HPDE6-E6E7 (cell line): Measurements from ENCODE around the gene TENM3.

Experiments used
- DNase-seq: peaks from one replicate; pipeline ENCODE4 v3.0.0; 2011; ENCODE audit warnings: missing footprints; ENCODE audit errors: extremely low spot score

TENM3 gene

DNA sequence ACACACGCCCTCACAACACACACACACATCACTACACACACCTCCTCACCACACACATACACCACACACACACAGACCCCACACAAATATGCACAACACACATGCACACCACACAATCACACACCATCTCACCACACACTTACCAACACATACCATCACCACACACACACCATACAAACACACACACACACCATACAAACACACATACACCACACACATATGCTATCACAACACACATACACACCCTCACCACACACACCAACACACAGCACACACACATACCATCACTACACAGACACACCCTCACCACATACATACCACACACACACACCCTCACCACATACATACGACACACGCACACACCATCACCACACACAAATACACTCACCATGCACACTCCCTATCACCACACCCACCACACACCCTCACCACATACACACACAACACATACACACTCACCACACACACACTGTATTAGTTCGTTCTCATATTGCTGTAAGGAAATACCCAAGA is 567.0 kb downstream of the TENM3 start:
- DNase-seq: no peak

- no peak for DNase-seq
These were observed 569.7 kb downstream of the TENM3 start for GRCh38 chr4:182812916-182813315.

DNA sequence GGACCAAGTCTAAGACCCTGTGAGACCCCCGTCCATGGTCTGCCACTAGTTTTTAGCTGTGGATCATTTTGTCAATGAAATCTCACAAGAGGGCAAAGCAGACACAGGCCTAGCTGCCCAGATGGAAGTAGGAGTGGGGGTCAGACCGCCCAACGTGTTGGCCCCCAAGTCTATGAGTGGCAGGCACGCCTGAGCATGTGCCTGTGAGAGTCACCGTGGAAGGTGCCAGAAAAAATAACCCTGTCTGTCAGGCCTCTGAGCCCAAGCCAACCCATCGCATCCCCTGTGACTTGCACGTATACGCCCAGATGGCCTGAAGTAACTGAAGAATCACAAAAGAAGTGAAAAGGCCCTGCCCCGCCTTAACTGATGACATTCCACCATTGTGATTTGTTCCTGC is 570.9 kb downstream of the TENM3 start:
- peak; percentile 22 for DNase-seq

DNA sequence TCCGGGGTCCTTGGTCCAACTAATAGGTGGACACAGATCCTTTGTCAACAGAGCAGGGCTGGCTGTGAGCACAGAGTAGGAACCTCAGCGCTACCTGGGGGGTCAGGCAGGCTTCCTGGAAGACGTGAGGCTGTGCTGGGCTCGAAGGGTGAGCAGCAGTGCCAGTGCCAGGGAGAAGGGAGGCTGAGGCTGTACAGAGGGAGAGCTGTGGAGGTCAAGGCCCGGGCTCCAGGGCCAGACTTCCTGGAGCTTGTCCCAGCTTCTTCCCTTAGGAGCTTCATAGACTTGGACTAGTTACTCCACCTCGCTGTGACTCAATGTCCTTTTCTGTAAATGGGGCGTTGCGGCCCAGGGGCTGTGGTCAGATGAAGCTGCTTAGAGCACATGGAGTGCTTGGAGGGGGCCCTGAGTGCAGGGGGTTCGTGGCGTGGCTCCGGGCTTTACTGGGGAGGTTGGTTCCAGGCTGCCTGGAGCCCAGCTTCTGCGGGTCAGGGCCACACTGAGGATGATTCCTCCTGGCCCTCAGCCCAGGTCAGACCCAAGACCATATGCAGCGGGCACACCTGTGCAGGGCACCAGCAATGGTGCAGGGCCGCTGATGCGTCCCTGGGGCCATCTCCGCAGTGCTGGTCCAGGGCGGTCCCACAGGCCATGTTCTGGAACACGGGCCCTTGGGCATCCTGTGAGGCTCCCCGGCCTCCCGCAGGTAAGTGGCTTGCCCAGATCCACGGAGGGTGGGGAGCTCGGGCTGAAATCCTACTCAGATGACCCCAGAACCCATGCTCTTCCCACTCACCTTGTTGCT is 575.9 kb downstream of the TENM3 start:
- no peak for DNase-seq

DNA sequence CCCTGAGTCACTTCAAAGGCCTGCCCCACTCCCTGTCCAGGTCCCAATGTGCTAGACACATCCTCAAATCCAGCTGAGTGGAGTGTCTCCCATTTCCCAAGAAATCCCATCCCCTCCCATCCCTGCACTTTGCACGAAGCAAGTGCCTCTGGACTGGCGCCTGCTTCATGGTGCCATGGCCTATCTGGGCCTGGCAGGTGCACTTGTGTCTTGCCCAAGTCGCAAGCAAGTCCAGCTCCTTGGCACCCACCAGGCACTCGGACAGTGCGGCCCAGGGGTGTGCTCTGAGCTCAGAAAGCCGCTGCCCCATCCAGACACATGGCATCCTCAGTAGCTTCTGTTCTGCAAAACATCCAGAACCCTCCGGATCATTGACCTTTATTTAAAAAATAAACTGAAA is 576.5 kb downstream of the TENM3 start:
- no peak for DNase-seq

GRCh38 chr4:182822554-182822953 is 579.4 kb downstream of the TENM3 start:
- DNase-seq: no peak

- no peak for DNase-seq
These were observed 580.4 kb downstream of the TENM3 start for GRCh38 chr4:182823576-182823975.

DNA sequence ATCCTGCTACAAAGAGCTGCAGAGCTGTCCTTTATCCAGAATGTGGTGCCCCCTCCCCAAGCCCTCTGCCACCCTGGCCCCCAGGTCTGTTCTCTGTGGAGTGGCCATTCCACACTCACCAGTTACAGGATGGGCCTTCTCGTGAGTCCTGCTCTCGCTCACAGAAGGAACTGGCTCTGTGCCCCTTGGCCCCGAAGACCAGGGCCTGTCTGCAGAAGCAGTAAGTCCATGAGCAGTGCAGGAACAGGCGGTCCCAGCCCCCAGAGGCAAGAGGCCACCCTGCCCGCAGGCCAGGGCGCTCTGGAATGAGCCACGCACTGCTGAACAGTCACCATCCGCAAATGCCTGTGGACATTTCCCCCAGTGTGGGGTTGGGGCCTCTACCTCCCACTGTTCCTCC is 581.8 kb downstream of the TENM3 start:
- no peak for DNase-seq

GRCh38 chr4:182825786-182826185 is 582.6 kb downstream of the TENM3 start:
- no peak for DNase-seq

- DNase-seq: no peak
These were observed 583.2 kb downstream of the TENM3 start for GRCh38 chr4:182826391-182826790.

DNA sequence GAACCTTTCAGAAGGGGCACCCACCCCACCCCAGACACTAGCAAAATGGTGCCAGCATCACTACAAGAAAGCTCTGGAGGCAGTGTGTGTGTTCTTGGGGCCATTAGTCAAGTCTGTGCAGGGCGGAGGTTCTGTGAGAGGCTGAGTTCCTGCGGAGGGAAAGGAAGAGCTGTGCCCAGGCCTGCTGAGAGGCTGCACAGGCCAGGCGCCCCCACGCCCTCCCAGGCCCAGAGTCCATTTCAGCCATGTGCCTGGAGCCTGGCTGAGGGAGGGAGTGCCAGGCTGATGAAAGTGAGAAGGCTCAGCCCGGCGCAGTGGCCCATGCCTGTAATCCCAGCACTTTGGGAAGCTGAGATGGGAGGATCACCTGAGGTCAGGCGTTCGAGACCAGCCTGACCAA is 584.0 kb downstream of the TENM3 start:
- DNase-seq: no peak

GRCh38 chr4:182827954-182828353 is 584.8 kb downstream of the TENM3 start:
- DNase-seq: no peak

GRCh38 chr4:182828360-182829025 is 585.3 kb downstream of the TENM3 start:
- no peak for DNase-seq

GRCh38 chr4:182829196-182829595 is 586.0 kb downstream of the TENM3 start:
- DNase-seq: no peak

DNA sequence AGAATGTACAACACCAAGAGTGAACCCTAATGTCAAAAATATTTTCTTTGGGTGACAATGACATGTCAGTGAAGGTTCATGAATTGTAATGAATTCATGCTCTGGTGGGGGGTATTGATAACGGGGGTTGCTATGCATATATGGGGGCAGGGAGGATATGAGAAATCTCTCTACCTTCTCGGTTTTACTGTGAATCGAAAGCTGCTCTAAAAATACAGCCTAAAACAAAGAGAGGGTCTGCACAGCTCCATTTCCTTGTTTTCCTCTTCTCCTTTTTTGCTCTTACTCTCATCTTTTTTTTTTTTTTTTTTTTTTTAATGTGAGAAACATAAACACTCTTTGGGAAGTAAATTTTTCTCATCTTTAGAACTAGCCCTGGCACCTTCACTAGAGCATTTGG is 588.2 kb downstream of the TENM3 start:
- no peak for DNase-seq

GRCh38 chr4:182832352-182833120 is 589.3 kb downstream of the TENM3 start:
- no peak for DNase-seq

GRCh38 chr4:182835006-182835740 is 592.0 kb downstream of the TENM3 start:
- DNase-seq: no peak

- DNase-seq: no peak
These were observed 594.6 kb downstream of the TENM3 start for GRCh38 chr4:182837831-182838230.

DNA sequence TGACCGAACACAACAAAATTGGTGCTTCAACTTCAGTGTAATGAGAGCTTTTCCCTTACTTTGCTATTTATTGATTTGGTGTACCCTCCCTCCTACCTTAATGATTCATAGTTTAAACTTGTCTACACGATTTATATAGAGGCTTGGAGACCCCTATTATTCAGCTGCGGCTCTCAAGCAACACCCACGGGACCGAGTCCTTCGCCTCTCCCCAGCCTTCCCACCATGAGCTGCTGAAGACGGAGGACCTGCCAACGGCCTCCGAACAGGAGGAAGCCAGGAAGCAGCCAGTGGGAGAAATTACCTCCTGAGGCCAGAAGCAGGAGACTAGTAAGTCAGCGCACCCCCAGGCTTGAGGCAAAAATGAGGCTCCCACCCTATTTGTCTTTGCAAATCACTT is 595.3 kb downstream of the TENM3 start:
- no peak for DNase-seq

- DNase-seq: no peak
These were observed 596.1 kb downstream of the TENM3 start for GRCh38 chr4:182839256-182839655.

DNA sequence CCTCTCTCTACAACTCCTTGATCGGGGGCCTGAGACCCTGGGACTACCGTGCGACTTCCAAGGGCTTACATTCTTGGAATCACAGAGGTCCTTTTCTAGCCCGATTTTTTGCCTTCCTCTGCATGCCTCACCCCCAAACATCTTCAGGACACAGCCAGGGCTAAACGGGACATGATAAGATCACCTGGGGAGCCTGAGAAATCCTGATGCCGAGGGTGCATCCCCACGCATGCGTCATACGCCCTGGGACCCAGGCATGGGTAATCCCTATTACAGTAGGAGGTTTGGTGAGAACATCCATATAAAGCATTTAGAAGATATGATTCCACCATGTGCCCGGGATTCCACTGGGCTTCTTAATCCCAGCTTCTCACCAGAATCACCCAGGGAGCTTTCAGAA is 596.9 kb downstream of the TENM3 start:
- DNase-seq: no peak

GRCh38 chr4:182842104-182842600 is 599.0 kb downstream of the TENM3 start:
- DNase-seq: no peak
